GM04503 (cell line): ENCODE data around the gene NDUFAF2.
"Not testable (repeated sequence)": the region's sequence is repeated elsewhere in the genome, so short reads cannot be mapped to it uniquely, and the experiment has no call there.

Experiments used
- DNase-seq: peaks from one replicate; pipeline ENCODE4 v3.0.0-alpha.2; 2012; ENCODE audit warnings: low read depth

The NDUFAF2 gene

GRCh38 chr5:60993425-60993824 is 48.4 kb downstream of the NDUFAF2 start:
- DNase-seq = no peak

- DNase-seq = no peak
Measured at GRCh38 chr5:60993875-60994571, 49.0 kb downstream of the NDUFAF2 start.

- no peak for DNase-seq
Measured at GRCh38 chr5:60996368-60996767, 51.4 kb downstream of the NDUFAF2 start.

- DNase-seq = no peak
Measured at GRCh38 chr5:60997721-60998120, 52.7 kb downstream of the NDUFAF2 start.

GRCh38 chr5:61000887-61001286 is 55.9 kb downstream of the NDUFAF2 start:
- no peak for DNase-seq

GRCh38 chr5:61001647-61002046 is 56.6 kb downstream of the NDUFAF2 start:
- no peak for DNase-seq

- DNase-seq = no peak
Measured at GRCh38 chr5:61002611-61003355, 57.8 kb downstream of the NDUFAF2 start.

- DNase-seq = peak; percentile 17
Measured at GRCh38 chr5:61004448-61004847, 59.4 kb downstream of the NDUFAF2 start.

- no peak for DNase-seq
Measured at GRCh38 chr5:61009907-61010306, 64.9 kb downstream of the NDUFAF2 start.

- DNase-seq = no peak
Measured at GRCh38 chr5:61010467-61011454, 65.8 kb downstream of the NDUFAF2 start.

- DNase-seq = no peak
Measured at GRCh38 chr5:61018062-61018461, 73.1 kb downstream of the NDUFAF2 start.

GRCh38 chr5:61019642-61020041 is 74.6 kb downstream of the NDUFAF2 start:
- no peak for DNase-seq

- no peak for DNase-seq
Measured at GRCh38 chr5:61020415-61020814, 75.4 kb downstream of the NDUFAF2 start.

GRCh38 chr5:61023131-61023530 is 78.1 kb downstream of the NDUFAF2 start:
- DNase-seq = no peak

GRCh38 chr5:61026004-61026403 is 81.0 kb downstream of the NDUFAF2 start:
- no peak for DNase-seq

GRCh38 chr5:61028382-61028781 is 83.4 kb downstream of the NDUFAF2 start:
- DNase-seq = no peak

- DNase-seq = no peak
Measured at GRCh38 chr5:61029456-61030162, 84.6 kb downstream of the NDUFAF2 start.

GRCh38 chr5:61030163-61030482 is 85.1 kb downstream of the NDUFAF2 start:
- no peak for DNase-seq

GRCh38 chr5:61031301-61031700 is 86.3 kb downstream of the NDUFAF2 start:
- DNase-seq = not testable (repeated sequence)

- no peak for DNase-seq
Measured at GRCh38 chr5:61044545-61044944, 99.5 kb downstream of the NDUFAF2 start.

GRCh38 chr5:61047346-61047745 is 102.3 kb downstream of the NDUFAF2 start:
- no peak for DNase-seq

- peak; percentile 35 for DNase-seq
Measured at GRCh38 chr5:61048534-61048933, 103.5 kb downstream of the NDUFAF2 start.
